ENCODE results near the gene PATJ.

The PATJ gene

GRCh38 chr1:61973100-61973837 lies 231.0 kb downstream of the PATJ start:
- TF ChIP-seq TAF1 (IDR thresholded peaks at IDR 0.05; ENCODE audit: borderline replicate concordance, insufficient read depth, low read length) (no peak), POLR2AphosphoS5 (IDR thresholded peaks at IDR 0.05; ENCODE audit: low read depth, low read length) (no peak)

DNA sequence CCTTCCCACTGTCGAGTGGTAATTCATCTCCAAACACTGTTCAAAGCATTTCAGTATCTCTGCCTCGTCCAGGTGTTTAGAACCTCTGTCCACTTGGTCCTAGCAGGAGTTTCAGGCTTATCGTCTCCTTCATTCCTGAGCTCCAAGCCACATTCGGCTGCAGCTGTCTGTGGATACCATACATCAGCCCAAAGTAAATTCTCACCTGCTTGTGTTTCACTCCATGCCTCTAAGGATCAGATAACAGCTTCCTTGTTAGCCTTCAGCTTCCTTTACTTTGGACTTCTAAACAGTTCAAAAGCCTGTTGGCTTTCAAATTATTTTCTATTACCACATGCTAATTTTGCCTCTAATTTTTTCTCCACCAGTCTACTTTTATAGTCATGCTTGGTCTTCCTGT lies 233.4 kb downstream of the PATJ start:
- TF ChIP-seq SIN3A (IDR thresholded peaks at IDR 0.05; ENCODE audit: borderline replicate concordance, insufficient read depth, low read length) (no peak), FOXP2 (optimal IDR thresholded peaks at IDR 0.05; ENCODE audit: borderline replicate concordance, extremely low read depth, extremely low read length, insufficient read depth) (no peak), POLR2AphosphoS5 (IDR thresholded peaks at IDR 0.05; ENCODE audit: low read depth, low read length) (no peak), TAF1 (IDR thresholded peaks at IDR 0.05; ENCODE audit: borderline replicate concordance, insufficient read depth, low read length) (no peak)
- TF ChIP-seq, protein P1, sequence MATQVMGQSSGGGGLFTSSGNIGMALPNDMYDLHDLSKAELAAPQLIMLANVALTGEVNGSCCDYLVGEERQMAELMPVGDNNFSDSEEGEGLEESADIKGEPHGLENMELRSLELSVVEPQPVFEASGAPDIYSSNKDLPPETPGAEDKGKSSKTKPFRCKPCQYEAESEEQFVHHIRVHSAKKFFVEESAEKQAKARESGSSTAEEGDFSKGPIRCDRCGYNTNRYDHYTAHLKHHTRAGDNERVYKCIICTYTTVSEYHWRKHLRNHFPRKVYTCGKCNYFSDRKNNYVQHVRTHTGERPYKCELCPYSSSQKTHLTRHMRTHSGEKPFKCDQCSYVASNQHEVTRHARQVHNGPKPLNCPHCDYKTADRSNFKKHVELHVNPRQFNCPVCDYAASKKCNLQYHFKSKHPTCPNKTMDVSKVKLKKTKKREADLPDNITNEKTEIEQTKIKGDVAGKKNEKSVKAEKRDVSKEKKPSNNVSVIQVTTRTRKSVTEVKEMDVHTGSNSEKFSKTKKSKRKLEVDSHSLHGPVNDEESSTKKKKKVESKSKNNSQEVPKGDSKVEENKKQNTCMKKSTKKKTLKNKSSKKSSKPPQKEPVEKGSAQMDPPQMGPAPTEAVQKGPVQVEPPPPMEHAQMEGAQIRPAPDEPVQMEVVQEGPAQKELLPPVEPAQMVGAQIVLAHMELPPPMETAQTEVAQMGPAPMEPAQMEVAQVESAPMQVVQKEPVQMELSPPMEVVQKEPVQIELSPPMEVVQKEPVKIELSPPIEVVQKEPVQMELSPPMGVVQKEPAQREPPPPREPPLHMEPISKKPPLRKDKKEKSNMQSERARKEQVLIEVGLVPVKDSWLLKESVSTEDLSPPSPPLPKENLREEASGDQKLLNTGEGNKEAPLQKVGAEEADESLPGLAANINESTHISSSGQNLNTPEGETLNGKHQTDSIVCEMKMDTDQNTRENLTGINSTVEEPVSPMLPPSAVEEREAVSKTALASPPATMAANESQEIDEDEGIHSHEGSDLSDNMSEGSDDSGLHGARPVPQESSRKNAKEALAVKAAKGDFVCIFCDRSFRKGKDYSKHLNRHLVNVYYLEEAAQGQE (IDR thresholded peaks at IDR 0.05; ENCODE audit: insufficient read depth in 1 of 2, low read depth in 2 of 2, low read length in 2 of 2): no peak

- no peak for TF ChIP-seq SIN3A (IDR thresholded peaks at IDR 0.05; ENCODE audit: borderline replicate concordance, insufficient read depth, low read length)
- TF ChIP-seq POLR2AphosphoS5 (IDR thresholded peaks at IDR 0.05; ENCODE audit: low read depth, low read length): no peak
Measured at GRCh38 chr1:61976566-61976965, 234.3 kb downstream of the PATJ start.

GRCh38 chr1:61978796-61979195 lies 236.5 kb downstream of the PATJ start:
- no peak for TF ChIP-seq TAF1 (IDR thresholded peaks at IDR 0.05; ENCODE audit: borderline replicate concordance, insufficient read depth, low read length)
- no peak for TF ChIP-seq SIN3A (IDR thresholded peaks at IDR 0.05; ENCODE audit: borderline replicate concordance, insufficient read depth, low read length)
- no peak for TF ChIP-seq FOXP2 (optimal IDR thresholded peaks at IDR 0.05; ENCODE audit: borderline replicate concordance, extremely low read depth, extremely low read length, insufficient read depth)

GRCh38 chr1:61979729-61980128 lies 237.4 kb downstream of the PATJ start:
- TF ChIP-seq, protein P1 (IDR thresholded peaks at IDR 0.05; ENCODE audit: insufficient read depth in 1 of 2, low read depth in 2 of 2, low read length in 2 of 2): no peak
- TF ChIP-seq FOXP2 (optimal IDR thresholded peaks at IDR 0.05; ENCODE audit: borderline replicate concordance, extremely low read depth, extremely low read length, insufficient read depth): no peak
- TF ChIP-seq SIN3A (IDR thresholded peaks at IDR 0.05; ENCODE audit: borderline replicate concordance, insufficient read depth, low read length): no peak
- TF ChIP-seq POLR2AphosphoS5 (IDR thresholded peaks at IDR 0.05; ENCODE audit: low read depth, low read length): no peak
- TF ChIP-seq TAF1 (IDR thresholded peaks at IDR 0.05; ENCODE audit: borderline replicate concordance, insufficient read depth, low read length): no peak

DNA sequence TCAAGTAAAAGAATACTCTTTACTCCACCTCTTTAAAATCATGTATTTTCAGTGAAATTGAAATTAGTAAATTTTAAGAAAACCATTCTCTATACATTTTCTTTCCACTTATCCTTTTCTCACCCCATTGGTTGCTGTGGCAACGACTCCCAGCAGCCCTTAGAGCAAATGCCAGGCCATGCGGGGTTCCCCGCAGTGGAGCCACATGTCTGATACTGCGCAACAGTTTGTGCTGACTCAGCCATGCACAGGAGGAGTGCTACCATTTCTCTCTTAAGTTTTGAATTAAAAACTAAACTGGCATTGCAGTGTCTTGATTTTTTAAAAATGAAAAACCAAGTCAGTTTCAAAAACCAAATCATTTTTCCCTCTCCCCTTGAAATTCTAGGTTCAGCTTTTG lies 238.3 kb downstream of the PATJ start:
- no peak for TF ChIP-seq FOXP2 (optimal IDR thresholded peaks at IDR 0.05; ENCODE audit: borderline replicate concordance, extremely low read depth, extremely low read length, insufficient read depth)
- TF ChIP-seq TAF1 (IDR thresholded peaks at IDR 0.05; ENCODE audit: borderline replicate concordance, insufficient read depth, low read length): no peak
- TF ChIP-seq, protein P1 (IDR thresholded peaks at IDR 0.05; ENCODE audit: insufficient read depth in 1 of 2, low read depth in 2 of 2, low read length in 2 of 2): no peak
- TF ChIP-seq POLR2AphosphoS5 (IDR thresholded peaks at IDR 0.05; ENCODE audit: low read depth, low read length): no peak
- no peak for TF ChIP-seq SIN3A (IDR thresholded peaks at IDR 0.05; ENCODE audit: borderline replicate concordance, insufficient read depth, low read length)
